Activated naive CD8-positive, alpha-beta T cell treated with anti-CD3 and anti-CD28 coated beads, Interleukin-2, amount 50 U/mL, for 16 hours (primary cell): ENCODE data around the gene EFR3B.
"Not testable (repeated sequence)": the region's sequence is repeated elsewhere in the genome, so short reads cannot be mapped to it uniquely, and the experiment has no call there.

Source experiments
- DNase-seq: peaks from one replicate; pipeline ENCODE4 v3.0.0-alpha.2; 2020; ENCODE audit warnings: low read depth, low spot score

EFR3B gene

GRCh38 chr2:25105336-25106085, 63.6 kb downstream of the EFR3B start:
- DNase-seq = no peak

- DNase-seq = no peak
Measured at GRCh38 chr2:25109822-25110221, 67.9 kb downstream of the EFR3B start.

- DNase-seq = no peak
Measured at GRCh38 chr2:25112113-25112512, 70.2 kb downstream of the EFR3B start.

GRCh38 chr2:25115249-25115883, 73.5 kb downstream of the EFR3B start:
- DNase-seq = no peak

- no peak for DNase-seq
Measured at GRCh38 chr2:25115902-25116301, 74.0 kb downstream of the EFR3B start.

GRCh38 chr2:25116956-25117355, 75.1 kb downstream of the EFR3B start:
- DNase-seq = no peak

GRCh38 chr2:25119263-25119662, 77.4 kb downstream of the EFR3B start:
- DNase-seq = no peak

GRCh38 chr2:25122367-25122766, 80.5 kb downstream of the EFR3B start:
- no peak for DNase-seq

GRCh38 chr2:25123682-25124081, 81.8 kb downstream of the EFR3B start:
- no peak for DNase-seq

- no peak for DNase-seq
Measured at GRCh38 chr2:25125189-25125588, 83.3 kb downstream of the EFR3B start.

- no peak for DNase-seq
Measured at GRCh38 chr2:25125976-25126375, 84.1 kb downstream of the EFR3B start.

GRCh38 chr2:25127071-25127470, 85.2 kb downstream of the EFR3B start:
- not testable (repeated sequence) for DNase-seq

- no peak for DNase-seq
Measured at GRCh38 chr2:25127646-25128045, 85.8 kb downstream of the EFR3B start.

GRCh38 chr2:25129901-25130520, 88.1 kb downstream of the EFR3B start:
- DNase-seq = no peak

GRCh38 chr2:25131253-25131566, 89.3 kb downstream of the EFR3B start:
- no peak for DNase-seq

- peak; percentile 7 for DNase-seq
Measured at GRCh38 chr2:25131567-25132298, 89.9 kb downstream of the EFR3B start.

- no peak for DNase-seq
Measured at GRCh38 chr2:25132299-25132635, 90.4 kb downstream of the EFR3B start.

GRCh38 chr2:25132693-25133092, 90.8 kb downstream of the EFR3B start:
- no peak for DNase-seq

GRCh38 chr2:25140535-25140934, 98.7 kb downstream of the EFR3B start:
- DNase-seq = not testable (repeated sequence)

GRCh38 chr2:25141120-25141519, 99.2 kb downstream of the EFR3B start:
- no peak for DNase-seq

- no peak for DNase-seq
Measured at GRCh38 chr2:25145803-25146202, 103.9 kb downstream of the EFR3B start.

GRCh38 chr2:25146896-25147295, 105.0 kb downstream of the EFR3B start:
- DNase-seq = no peak

GRCh38 chr2:25149646-25150045, 107.8 kb downstream of the EFR3B start:
- DNase-seq = no peak
